ENCODE results near the gene PPP1R1C.
A peak's percentile ranks its signal among the peaks of the same experiment; 100 is the strongest.
"Not testable (repeated sequence)": the region's sequence is repeated elsewhere in the genome, so short reads cannot be mapped to it uniquely, and the experiment has no call there.

PPP1R1C gene

GRCh38 chr2:182019731-182020130 lies 34.1 kb downstream of the PPP1R1C start:
- Histone ChIP-seq H3K36me3 (ENCODE audit: insufficient read depth, low read length) (no peaks in the 10 kb centered on the region), H3K4me3 (ENCODE audit: low read length) (no peak overlapping the region), H3K9me3 (ENCODE audit: insufficient read depth, low read depth, low read length) (peaks cover 15% of the 10 kb centered on the region), H3K27me3 (ENCODE audit: insufficient read depth, low read length) (no peaks in the 10 kb centered on the region), H3K27ac (ENCODE audit: low read depth, low read length) (no peak overlapping the region), H3K9ac (ENCODE audit: low read depth, low read length) (no peak overlapping the region), H3K4me1 (ENCODE audit: insufficient read depth, low read length) (no peaks in the 10 kb centered on the region)
- WGBS: 94% methylated on average over 2 of the region's 2 CpGs

- H3K9me3 ChIP-seq (ENCODE audit: insufficient read depth, low read depth, low read length): peaks cover 15% of the 10 kb centered on the region
- H3K4me3 ChIP-seq (ENCODE audit: low read length): no peak overlapping the region
- H3K4me1 ChIP-seq (ENCODE audit: insufficient read depth, low read length): no peaks in the 10 kb centered on the region
- H3K27me3 ChIP-seq (ENCODE audit: insufficient read depth, low read length): no peaks in the 10 kb centered on the region
- no peak overlapping the region for H3K27ac ChIP-seq (ENCODE audit: low read depth, low read length)
- 70% methylated on average over 4 of the region's 4 CpGs for WGBS
- no peak overlapping the region for H3K9ac ChIP-seq (ENCODE audit: low read depth, low read length)
- H3K36me3 ChIP-seq (ENCODE audit: insufficient read depth, low read length): no peaks in the 10 kb centered on the region
Observed at GRCh38 chr2:182020286-182021070, 34.8 kb downstream of the PPP1R1C start.

- no peaks in the 10 kb centered on the region for H3K4me1 ChIP-seq (ENCODE audit: insufficient read depth, low read length)
- H3K27me3 ChIP-seq (ENCODE audit: insufficient read depth, low read length): no peaks in the 10 kb centered on the region
- H3K36me3 ChIP-seq (ENCODE audit: insufficient read depth, low read length): no peaks in the 10 kb centered on the region
- no peak overlapping the region for H3K9ac ChIP-seq (ENCODE audit: low read depth, low read length)
- no peak overlapping the region for H3K27ac ChIP-seq (ENCODE audit: low read depth, low read length)
- H3K4me3 ChIP-seq (ENCODE audit: low read length): no peak overlapping the region
- H3K9me3 ChIP-seq (ENCODE audit: insufficient read depth, low read depth, low read length): peaks cover 15% of the 10 kb centered on the region
Observed at GRCh38 chr2:182023235-182023634, 37.6 kb downstream of the PPP1R1C start.

- H3K4me3 ChIP-seq (ENCODE audit: low read length): peak overlapping the region; percentile 75
- H3K27me3 ChIP-seq (ENCODE audit: insufficient read depth, low read length); H3K36me3 ChIP-seq (ENCODE audit: insufficient read depth, low read length); H3K9me3 ChIP-seq (ENCODE audit: insufficient read depth, low read depth, low read length); H3K4me1 ChIP-seq (ENCODE audit: insufficient read depth, low read length); H3K27ac ChIP-seq (ENCODE audit: low read depth, low read length): not testable (repeated sequence)
- WGBS: 12% methylated on average over 17 of the region's 21 CpGs
- peak overlapping the region; percentile 73 for H3K9ac ChIP-seq (ENCODE audit: low read depth, low read length)
Observed at GRCh38 chr2:182030875-182031274, 45.2 kb downstream of the PPP1R1C start.

GRCh38 chr2:182031956-182032355 lies 46.3 kb downstream of the PPP1R1C start:
- no peak overlapping the region for H3K9ac ChIP-seq (ENCODE audit: low read depth, low read length)
- 97% methylated on average over 2 of the region's 2 CpGs for WGBS
- no peaks in the 10 kb centered on the region for H3K9me3 ChIP-seq (ENCODE audit: insufficient read depth, low read depth, low read length)
- H3K4me3 ChIP-seq (ENCODE audit: low read length): no peak overlapping the region
- 0 out of 2 replicates have a peak, but pooled peaks cover 2% of the 10 kb centered on the region for H3K4me1 ChIP-seq (ENCODE audit: insufficient read depth, low read length)
- H3K27ac ChIP-seq (ENCODE audit: low read depth, low read length): no peak overlapping the region
- peaks cover 7% of the 10 kb centered on the region; the same call in 1 of the 2 replicates for H3K27me3 ChIP-seq (ENCODE audit: insufficient read depth, low read length)
- no peaks in the 10 kb centered on the region for H3K36me3 ChIP-seq (ENCODE audit: insufficient read depth, low read length)

- no peaks in the 10 kb centered on the region for H3K36me3 ChIP-seq (ENCODE audit: insufficient read depth, low read length)
- 92% methylated on average over 3 of the region's 3 CpGs for WGBS
- no peak overlapping the region for H3K9ac ChIP-seq (ENCODE audit: low read depth, low read length)
- no peak overlapping the region for H3K4me3 ChIP-seq (ENCODE audit: low read length)
- H3K27ac ChIP-seq (ENCODE audit: low read depth, low read length): no peak overlapping the region
- H3K4me1 ChIP-seq (ENCODE audit: insufficient read depth, low read length): 0 out of 2 replicates have a peak, but pooled peaks cover 2% of the 10 kb centered on the region
- H3K27me3 ChIP-seq (ENCODE audit: insufficient read depth, low read length): peaks cover 7% of the 10 kb centered on the region; the same call in 1 of the 2 replicates
- H3K9me3 ChIP-seq (ENCODE audit: insufficient read depth, low read depth, low read length): no peaks in the 10 kb centered on the region
Observed at GRCh38 chr2:182033449-182033848, 47.8 kb downstream of the PPP1R1C start.

- H3K36me3 ChIP-seq (ENCODE audit: insufficient read depth, low read length): no peaks in the 10 kb centered on the region
- no peak overlapping the region for H3K4me3 ChIP-seq (ENCODE audit: low read length)
- no peaks in the 10 kb centered on the region for H3K9me3 ChIP-seq (ENCODE audit: insufficient read depth, low read depth, low read length)
- 80% methylated on average over 1 of the region's 1 CpG for WGBS
- H3K4me1 ChIP-seq (ENCODE audit: insufficient read depth, low read length): no peaks in the 10 kb centered on the region
- H3K9ac ChIP-seq (ENCODE audit: low read depth, low read length): no peak overlapping the region
- no peaks in the 10 kb centered on the region for H3K27me3 ChIP-seq (ENCODE audit: insufficient read depth, low read length)
- no peak overlapping the region for H3K27ac ChIP-seq (ENCODE audit: low read depth, low read length)
Observed at GRCh38 chr2:182038576-182038975, 52.9 kb downstream of the PPP1R1C start.

- Histone ChIP-seq H3K36me3 (ENCODE audit: insufficient read depth, low read length) (no peaks in the 10 kb centered on the region), H3K27ac (ENCODE audit: low read depth, low read length) (no peak overlapping the region), H3K9me3 (ENCODE audit: insufficient read depth, low read depth, low read length) (no peaks in the 10 kb centered on the region), H3K4me3 (ENCODE audit: low read length) (no peak overlapping the region), H3K27me3 (ENCODE audit: insufficient read depth, low read length) (no peaks in the 10 kb centered on the region), H3K9ac (ENCODE audit: low read depth, low read length) (no peak overlapping the region), H3K4me1 (ENCODE audit: insufficient read depth, low read length) (no peaks in the 10 kb centered on the region)
- no CpG with 5 or more reads among the region's 1 CpG for WGBS
Observed at GRCh38 chr2:182043021-182043420, 57.4 kb downstream of the PPP1R1C start.

- H3K4me3 ChIP-seq (ENCODE audit: low read length): no peak overlapping the region
- H3K27me3 ChIP-seq (ENCODE audit: insufficient read depth, low read length): no peaks in the 10 kb centered on the region
- WGBS: 93% methylated on average over 4 of the region's 4 CpGs
- H3K4me1 ChIP-seq (ENCODE audit: insufficient read depth, low read length): no peaks in the 10 kb centered on the region
- H3K9ac ChIP-seq (ENCODE audit: low read depth, low read length): no peak overlapping the region
- H3K27ac ChIP-seq (ENCODE audit: low read depth, low read length): no peak overlapping the region
- no peaks in the 10 kb centered on the region for H3K36me3 ChIP-seq (ENCODE audit: insufficient read depth, low read length)
- no peaks in the 10 kb centered on the region for H3K9me3 ChIP-seq (ENCODE audit: insufficient read depth, low read depth, low read length)
Observed at GRCh38 chr2:182043861-182044260, 58.2 kb downstream of the PPP1R1C start.

- no peaks in the 10 kb centered on the region for H3K4me1 ChIP-seq (ENCODE audit: insufficient read depth, low read length)
- H3K36me3 ChIP-seq (ENCODE audit: insufficient read depth, low read length): no peaks in the 10 kb centered on the region
- no peak overlapping the region for H3K27ac ChIP-seq (ENCODE audit: low read depth, low read length)
- no peaks in the 10 kb centered on the region for H3K9me3 ChIP-seq (ENCODE audit: insufficient read depth, low read depth, low read length)
- H3K9ac ChIP-seq (ENCODE audit: low read depth, low read length): no peak overlapping the region
- H3K27me3 ChIP-seq (ENCODE audit: insufficient read depth, low read length): no peaks in the 10 kb centered on the region
- H3K4me3 ChIP-seq (ENCODE audit: low read length): no peak overlapping the region
Observed at GRCh38 chr2:182047544-182047943, 61.9 kb downstream of the PPP1R1C start.

GRCh38 chr2:182048088-182048487 lies 62.4 kb downstream of the PPP1R1C start:
- no peaks in the 10 kb centered on the region for H3K9me3 ChIP-seq (ENCODE audit: insufficient read depth, low read depth, low read length)
- WGBS: 95% methylated on average over 2 of the region's 2 CpGs

GRCh38 chr2:182048621-182049020 lies 63.0 kb downstream of the PPP1R1C start:
- Histone ChIP-seq H3K4me3 (ENCODE audit: low read length) (no peak overlapping the region), H3K27me3 (ENCODE audit: insufficient read depth, low read length) (no peaks in the 10 kb centered on the region), H3K27ac (ENCODE audit: low read depth, low read length) (no peak overlapping the region), H3K4me1 (ENCODE audit: insufficient read depth, low read length) (no peaks in the 10 kb centered on the region), H3K9ac (ENCODE audit: low read depth, low read length) (no peak overlapping the region), H3K9me3 (ENCODE audit: insufficient read depth, low read depth, low read length) (no peaks in the 10 kb centered on the region), H3K36me3 (ENCODE audit: insufficient read depth, low read length) (no peaks in the 10 kb centered on the region)
- 100% methylated on average over 2 of the region's 2 CpGs for WGBS

More at GRCh38 chr2:182048088-182048487, 62.4 kb downstream of the PPP1R1C start:
- Histone ChIP-seq H3K9ac (ENCODE audit: low read depth, low read length) (no peak overlapping the region), H3K27ac (ENCODE audit: low read depth, low read length) (no peak overlapping the region), H3K36me3 (ENCODE audit: insufficient read depth, low read length) (no peaks in the 10 kb centered on the region), H3K4me3 (ENCODE audit: low read length) (no peak overlapping the region), H3K27me3 (ENCODE audit: insufficient read depth, low read length) (no peaks in the 10 kb centered on the region), H3K4me1 (ENCODE audit: insufficient read depth, low read length) (no peaks in the 10 kb centered on the region)
